Measurements from ENCODE around the gene SPNS3. TPM values are rescaled to one million over a fixed set of nuclear protein-coding genes. Genes with fewer than 3 reads are reported as not detected.

SPNS3 gene
- total and polyA plus RNA-seq, 4 donors: 0.16 to 2.3 (median 0.24) TPM

DNA sequence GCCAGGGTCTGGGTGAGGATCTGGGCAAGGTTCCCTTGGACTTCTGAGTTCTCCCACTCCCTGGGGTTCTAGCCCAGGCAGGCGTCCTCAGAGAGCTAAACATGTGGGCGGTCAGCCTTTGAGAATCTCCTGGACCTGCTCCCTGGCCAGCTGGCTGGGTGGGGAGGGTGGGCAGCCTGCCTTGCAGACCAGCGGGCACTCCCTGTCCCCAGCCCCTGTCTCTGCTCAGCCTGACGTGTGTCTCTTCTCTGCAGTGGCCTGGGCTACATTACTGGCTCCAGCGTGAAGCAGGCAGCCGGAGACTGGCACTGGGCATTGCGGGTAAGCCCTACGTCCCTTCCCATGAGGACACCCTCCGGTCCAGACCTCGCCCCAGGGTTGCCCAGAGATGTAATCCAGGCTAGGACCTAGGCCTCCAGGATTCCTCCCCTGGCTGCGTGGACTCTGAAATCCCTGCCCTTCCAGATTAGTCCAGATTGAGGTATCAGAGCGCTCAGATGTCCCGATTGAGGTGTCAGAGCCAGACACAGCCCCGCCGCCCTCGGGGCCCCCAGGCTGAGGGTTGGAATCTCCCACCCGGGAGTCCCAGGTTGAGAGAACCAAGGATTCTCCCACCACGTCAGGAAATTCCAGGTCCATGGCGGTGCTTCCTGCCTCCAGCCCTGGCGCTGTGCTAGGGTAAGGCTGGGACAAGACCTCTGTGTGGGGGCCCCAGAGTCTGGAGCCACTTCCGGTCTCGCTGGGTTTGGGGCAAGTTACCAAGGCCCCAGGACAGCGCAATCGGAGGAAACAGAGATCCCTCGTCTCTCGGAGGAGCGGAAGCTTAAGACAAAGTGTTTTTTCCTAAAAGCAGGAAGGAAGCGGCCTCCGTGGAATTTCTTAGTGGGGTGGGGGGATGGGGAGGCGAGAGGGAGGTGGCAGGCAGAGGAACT is 97.3 kb downstream of the SPNS3 start:
- TF ChIP-seq TAF1 (conservative IDR thresholded peaks at IDR 0.05) (no peak), GABPA (IDR thresholded peaks at IDR 0.05 in 1 of 2, conservative IDR thresholded peaks at IDR 0.05 in 1 of 2) (peak in 1 of 2 donors; percentile 18), JUND (IDR thresholded peaks at IDR 0.05) (no peak), NR2F2 (IDR thresholded peaks at IDR 0.05) (peak; percentile 89), SP1 (IDR thresholded peaks at IDR 0.05) (peak; percentile 44), RAD21 (IDR thresholded peaks at IDR 0.05) (peak; percentile 21 to 30), FOXA2 (IDR thresholded peaks at IDR 0.05) (no peak), HNF4G (IDR thresholded peaks at IDR 0.05) (no peak)
- TF ChIP-seq, protein P1, sequence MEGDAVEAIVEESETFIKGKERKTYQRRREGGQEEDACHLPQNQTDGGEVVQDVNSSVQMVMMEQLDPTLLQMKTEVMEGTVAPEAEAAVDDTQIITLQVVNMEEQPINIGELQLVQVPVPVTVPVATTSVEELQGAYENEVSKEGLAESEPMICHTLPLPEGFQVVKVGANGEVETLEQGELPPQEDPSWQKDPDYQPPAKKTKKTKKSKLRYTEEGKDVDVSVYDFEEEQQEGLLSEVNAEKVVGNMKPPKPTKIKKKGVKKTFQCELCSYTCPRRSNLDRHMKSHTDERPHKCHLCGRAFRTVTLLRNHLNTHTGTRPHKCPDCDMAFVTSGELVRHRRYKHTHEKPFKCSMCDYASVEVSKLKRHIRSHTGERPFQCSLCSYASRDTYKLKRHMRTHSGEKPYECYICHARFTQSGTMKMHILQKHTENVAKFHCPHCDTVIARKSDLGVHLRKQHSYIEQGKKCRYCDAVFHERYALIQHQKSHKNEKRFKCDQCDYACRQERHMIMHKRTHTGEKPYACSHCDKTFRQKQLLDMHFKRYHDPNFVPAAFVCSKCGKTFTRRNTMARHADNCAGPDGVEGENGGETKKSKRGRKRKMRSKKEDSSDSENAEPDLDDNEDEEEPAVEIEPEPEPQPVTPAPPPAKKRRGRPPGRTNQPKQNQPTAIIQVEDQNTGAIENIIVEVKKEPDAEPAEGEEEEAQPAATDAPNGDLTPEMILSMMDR (IDR thresholded peaks at IDR 0.05; ENCODE audit: low read depth, low read length, missing input control): no peak
- TF ChIP-seq, protein P2, sequence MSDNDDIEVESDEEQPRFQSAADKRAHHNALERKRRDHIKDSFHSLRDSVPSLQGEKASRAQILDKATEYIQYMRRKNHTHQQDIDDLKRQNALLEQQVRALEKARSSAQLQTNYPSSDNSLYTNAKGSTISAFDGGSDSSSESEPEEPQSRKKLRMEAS (IDR thresholded peaks at IDR 0.05): no peak

DNA sequence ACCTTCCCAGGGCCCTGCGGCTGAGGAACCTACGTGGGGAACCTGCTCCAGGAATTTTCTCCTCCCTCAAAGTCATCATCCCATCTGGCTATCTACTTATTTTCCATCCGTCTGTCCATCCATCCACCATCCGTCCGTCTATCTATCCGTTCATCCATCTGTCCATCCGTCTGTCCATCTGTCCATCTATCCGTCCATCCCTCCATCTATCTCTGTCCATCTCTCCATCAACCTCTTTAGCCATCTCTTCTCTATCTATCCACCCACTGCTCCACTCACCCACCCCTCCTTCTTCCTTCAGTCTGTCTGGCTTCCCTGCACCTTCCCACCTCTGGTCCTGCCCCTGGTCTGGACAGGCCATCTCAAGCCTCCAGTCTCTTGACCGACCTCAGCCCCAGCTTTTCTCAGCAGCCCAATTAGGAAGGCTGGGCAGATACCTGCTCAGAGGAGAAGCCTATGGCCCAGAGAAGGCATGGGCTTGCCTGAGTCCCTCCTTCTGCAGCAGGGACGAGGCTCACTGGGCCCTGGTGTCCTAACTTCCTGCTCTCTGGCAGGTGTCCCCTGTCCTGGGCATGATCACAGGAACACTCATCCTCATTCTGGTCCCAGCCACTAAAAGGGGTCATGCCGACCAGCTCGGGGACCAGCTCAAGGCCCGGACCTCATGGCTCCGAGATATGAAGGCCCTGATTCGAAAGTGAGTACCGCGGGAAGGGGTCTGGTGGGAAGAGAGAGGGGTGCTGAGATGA is 98.4 kb downstream of the SPNS3 start:
- no peaks in the 10 kb centered on the region for H3K27me3 ChIP-seq (ENCODE audit: control insufficient read depth in 4 of 4, insufficient read depth in 4 of 4, low read length in 3 of 4)

More for the DNA sequence above, 97.3 kb downstream of the SPNS3 start:
- Histone ChIP-seq H3K9me3 (ENCODE audit: control insufficient read depth in 4 of 4, low read length in 3 of 4) (no peaks in the 10 kb centered on the region), H3K9ac (ENCODE audit: low read depth in 1 of 2, low read length in 2 of 2) (no peak overlapping the region), H3K4me1 (ENCODE audit: control insufficient read depth in 4 of 4, insufficient read depth in 4 of 4, low read length in 3 of 4) (peaks cover 7 to 23% (median 14%) of the 10 kb centered on the region in 4 donors), H3K36me3 (ENCODE audit: control insufficient read depth in 4 of 4, insufficient read depth in 3 of 4, low read depth in 1 of 4, low read length in 3 of 4) (peaks cover 0 to 1% (median 0%) of the 10 kb centered on the region in 4 donors), H3K27ac (ENCODE audit: low read depth in 1 of 2, low read length in 2 of 2) (peak overlapping the region; percentile 13 to 70), H3K4me3 (ENCODE audit: low read depth in 1 of 3, low read length in 3 of 3) (no peak overlapping the region), H3K27me3 (ENCODE audit: control insufficient read depth in 4 of 4, insufficient read depth in 4 of 4, low read length in 3 of 4) (no peaks in the 10 kb centered on the region)
- DNase-seq (ENCODE audit: low spot score): no peak
- 72% methylated on average over 30 of the region's 30 CpGs for WGBS

More for the DNA sequence above, 98.4 kb downstream of the SPNS3 start:
- peaks cover 0 to 1% (median 0%) of the 10 kb centered on the region in 4 donors for H3K36me3 ChIP-seq (ENCODE audit: control insufficient read depth in 4 of 4, insufficient read depth in 3 of 4, low read depth in 1 of 4, low read length in 3 of 4)
- no peak for DNase-seq (ENCODE audit: low spot score)
- H3K9me3 ChIP-seq (ENCODE audit: control insufficient read depth in 4 of 4, low read length in 3 of 4): no peaks in the 10 kb centered on the region
- no peak overlapping the region for H3K4me3 ChIP-seq (ENCODE audit: low read depth in 1 of 3, low read length in 3 of 3)
- TF ChIP-seq NR2F2 (IDR thresholded peaks at IDR 0.05): no peak
- TF ChIP-seq, protein P3, sequence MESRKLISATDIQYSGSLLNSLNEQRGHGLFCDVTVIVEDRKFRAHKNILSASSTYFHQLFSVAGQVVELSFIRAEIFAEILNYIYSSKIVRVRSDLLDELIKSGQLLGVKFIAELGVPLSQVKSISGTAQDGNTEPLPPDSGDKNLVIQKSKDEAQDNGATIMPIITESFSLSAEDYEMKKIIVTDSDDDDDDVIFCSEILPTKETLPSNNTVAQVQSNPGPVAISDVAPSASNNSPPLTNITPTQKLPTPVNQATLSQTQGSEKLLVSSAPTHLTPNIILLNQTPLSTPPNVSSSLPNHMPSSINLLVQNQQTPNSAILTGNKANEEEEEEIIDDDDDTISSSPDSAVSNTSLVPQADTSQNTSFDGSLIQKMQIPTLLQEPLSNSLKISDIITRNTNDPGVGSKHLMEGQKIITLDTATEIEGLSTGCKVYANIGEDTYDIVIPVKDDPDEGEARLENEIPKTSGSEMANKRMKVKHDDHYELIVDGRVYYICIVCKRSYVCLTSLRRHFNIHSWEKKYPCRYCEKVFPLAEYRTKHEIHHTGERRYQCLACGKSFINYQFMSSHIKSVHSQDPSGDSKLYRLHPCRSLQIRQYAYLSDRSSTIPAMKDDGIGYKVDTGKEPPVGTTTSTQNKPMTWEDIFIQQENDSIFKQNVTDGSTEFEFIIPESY (IDR thresholded peaks at IDR 0.05): no peak
- TF ChIP-seq YY1 (IDR thresholded peaks at IDR 0.05): no peak
- TF ChIP-seq, protein P4, sequence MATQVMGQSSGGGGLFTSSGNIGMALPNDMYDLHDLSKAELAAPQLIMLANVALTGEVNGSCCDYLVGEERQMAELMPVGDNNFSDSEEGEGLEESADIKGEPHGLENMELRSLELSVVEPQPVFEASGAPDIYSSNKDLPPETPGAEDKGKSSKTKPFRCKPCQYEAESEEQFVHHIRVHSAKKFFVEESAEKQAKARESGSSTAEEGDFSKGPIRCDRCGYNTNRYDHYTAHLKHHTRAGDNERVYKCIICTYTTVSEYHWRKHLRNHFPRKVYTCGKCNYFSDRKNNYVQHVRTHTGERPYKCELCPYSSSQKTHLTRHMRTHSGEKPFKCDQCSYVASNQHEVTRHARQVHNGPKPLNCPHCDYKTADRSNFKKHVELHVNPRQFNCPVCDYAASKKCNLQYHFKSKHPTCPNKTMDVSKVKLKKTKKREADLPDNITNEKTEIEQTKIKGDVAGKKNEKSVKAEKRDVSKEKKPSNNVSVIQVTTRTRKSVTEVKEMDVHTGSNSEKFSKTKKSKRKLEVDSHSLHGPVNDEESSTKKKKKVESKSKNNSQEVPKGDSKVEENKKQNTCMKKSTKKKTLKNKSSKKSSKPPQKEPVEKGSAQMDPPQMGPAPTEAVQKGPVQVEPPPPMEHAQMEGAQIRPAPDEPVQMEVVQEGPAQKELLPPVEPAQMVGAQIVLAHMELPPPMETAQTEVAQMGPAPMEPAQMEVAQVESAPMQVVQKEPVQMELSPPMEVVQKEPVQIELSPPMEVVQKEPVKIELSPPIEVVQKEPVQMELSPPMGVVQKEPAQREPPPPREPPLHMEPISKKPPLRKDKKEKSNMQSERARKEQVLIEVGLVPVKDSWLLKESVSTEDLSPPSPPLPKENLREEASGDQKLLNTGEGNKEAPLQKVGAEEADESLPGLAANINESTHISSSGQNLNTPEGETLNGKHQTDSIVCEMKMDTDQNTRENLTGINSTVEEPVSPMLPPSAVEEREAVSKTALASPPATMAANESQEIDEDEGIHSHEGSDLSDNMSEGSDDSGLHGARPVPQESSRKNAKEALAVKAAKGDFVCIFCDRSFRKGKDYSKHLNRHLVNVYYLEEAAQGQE (IDR thresholded peaks at IDR 0.05): no peak
- TF ChIP-seq HNF4A (conservative IDR thresholded peaks at IDR 0.05): no peak
- TF ChIP-seq FOXA2 (IDR thresholded peaks at IDR 0.05): no peak
- no peak for TF ChIP-seq GABPA (IDR thresholded peaks at IDR 0.05 in 1 of 2, conservative IDR thresholded peaks at IDR 0.05 in 1 of 2)
- TF ChIP-seq RAD21 (IDR thresholded peaks at IDR 0.05): no peak
- TF ChIP-seq, protein P2 (IDR thresholded peaks at IDR 0.05): no peak
- peaks cover 7 to 29% (median 14%) of the 10 kb centered on the region in 4 donors for H3K4me1 ChIP-seq (ENCODE audit: control insufficient read depth in 4 of 4, insufficient read depth in 4 of 4, low read length in 3 of 4)
- WGBS: 90% methylated on average over 17 of the region's 17 CpGs
- H3K27ac ChIP-seq (ENCODE audit: low read depth in 1 of 2, low read length in 2 of 2): no peak overlapping the region
- H3K9ac ChIP-seq (ENCODE audit: low read depth in 1 of 2, low read length in 2 of 2): no peak overlapping the region

Data from liver (tissue), 9 donors.